AG10803 (cell line): ENCODE results near the gene OR51Q1.

Experiments
- DNase-seq: peaks from one replicate; pipeline ENCODE4 v3.0.0; 2010; ENCODE audit warnings: low read depth
- H3K4me3 ChIP-seq: 2 replicates; pipeline ENCODE4 v1.5.1; 2011; ENCODE audit warnings: mild to moderate bottlenecking, low read length, control low read depth
- TF ChIP-seq, protein P1 (sequence below): conservative IDR thresholded peaks from 2 replicates; pipeline ENCODE4 v1.5.1; 2011; ENCODE audit warnings: mild to moderate bottlenecking, low read length, control low read depth, inconsistent platforms

Gene OR51Q1

DNA sequence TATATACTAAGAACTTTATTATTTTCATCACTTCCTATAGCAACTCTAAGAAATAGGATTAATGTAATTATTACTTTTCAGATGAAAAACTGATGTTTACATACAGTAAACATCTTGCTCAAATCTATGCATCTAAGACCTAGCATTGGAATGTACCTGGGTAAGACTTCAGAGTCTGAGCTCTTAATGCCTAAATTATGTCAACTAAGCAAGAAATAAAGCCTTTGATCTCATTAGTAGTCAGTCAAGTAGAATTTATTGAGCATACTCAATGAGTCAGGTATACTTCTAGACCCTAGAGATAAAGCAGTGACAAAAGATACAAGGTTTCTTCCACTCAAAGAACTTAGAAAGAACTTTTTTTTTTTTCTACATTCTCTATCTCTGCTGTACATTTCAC lies 16.7 kb upstream of the OR51Q1 start:
- TF ChIP-seq, protein P1, sequence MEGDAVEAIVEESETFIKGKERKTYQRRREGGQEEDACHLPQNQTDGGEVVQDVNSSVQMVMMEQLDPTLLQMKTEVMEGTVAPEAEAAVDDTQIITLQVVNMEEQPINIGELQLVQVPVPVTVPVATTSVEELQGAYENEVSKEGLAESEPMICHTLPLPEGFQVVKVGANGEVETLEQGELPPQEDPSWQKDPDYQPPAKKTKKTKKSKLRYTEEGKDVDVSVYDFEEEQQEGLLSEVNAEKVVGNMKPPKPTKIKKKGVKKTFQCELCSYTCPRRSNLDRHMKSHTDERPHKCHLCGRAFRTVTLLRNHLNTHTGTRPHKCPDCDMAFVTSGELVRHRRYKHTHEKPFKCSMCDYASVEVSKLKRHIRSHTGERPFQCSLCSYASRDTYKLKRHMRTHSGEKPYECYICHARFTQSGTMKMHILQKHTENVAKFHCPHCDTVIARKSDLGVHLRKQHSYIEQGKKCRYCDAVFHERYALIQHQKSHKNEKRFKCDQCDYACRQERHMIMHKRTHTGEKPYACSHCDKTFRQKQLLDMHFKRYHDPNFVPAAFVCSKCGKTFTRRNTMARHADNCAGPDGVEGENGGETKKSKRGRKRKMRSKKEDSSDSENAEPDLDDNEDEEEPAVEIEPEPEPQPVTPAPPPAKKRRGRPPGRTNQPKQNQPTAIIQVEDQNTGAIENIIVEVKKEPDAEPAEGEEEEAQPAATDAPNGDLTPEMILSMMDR = no peak
- H3K4me3 ChIP-seq = no peak overlapping the region
- no peak for DNase-seq

DNA sequence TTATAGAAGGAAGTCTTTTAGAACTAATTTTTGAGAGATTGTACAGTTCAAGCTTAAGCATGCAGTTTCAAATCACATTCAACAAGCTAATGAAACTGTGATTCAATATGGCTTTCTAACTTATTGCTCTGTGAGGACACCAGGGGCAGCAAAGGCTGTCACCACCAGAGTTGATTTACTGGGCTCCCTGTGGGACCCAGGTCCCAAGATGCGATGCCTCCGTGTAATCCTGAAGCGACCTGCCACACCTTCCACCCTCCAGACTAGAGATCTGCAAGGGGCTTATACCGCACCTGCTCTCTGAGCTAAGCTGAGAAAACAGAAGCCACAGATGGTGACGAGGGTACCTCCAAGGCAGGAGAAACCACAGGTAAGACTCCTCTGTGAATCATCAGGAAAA lies 918 bp upstream of the OR51Q1 start:
- TF ChIP-seq, protein P1 = no peak
- H3K4me3 ChIP-seq = no peak overlapping the region
- DNase-seq = no peak

DNA sequence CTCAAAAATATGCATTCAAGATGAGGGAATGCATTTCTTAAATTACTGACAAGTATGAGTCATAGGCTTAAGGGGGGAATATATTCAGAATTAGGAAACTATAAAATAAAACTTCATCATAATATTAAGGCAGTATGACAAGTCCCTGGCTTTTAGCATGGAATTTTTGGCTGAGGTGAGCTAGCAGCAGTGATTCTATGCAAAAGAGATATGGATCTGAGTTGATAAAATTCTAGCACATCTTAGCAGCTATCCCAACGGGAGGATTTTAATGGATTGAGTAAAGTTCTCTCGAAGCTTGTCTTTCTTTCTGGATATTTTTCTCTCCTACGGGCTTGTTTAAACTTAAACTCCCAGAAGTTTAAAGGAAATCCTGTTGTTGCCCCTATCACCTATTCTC lies 1.2 kb downstream of the OR51Q1 start:
- TF ChIP-seq, protein P1 = no peak
- no peak overlapping the region for H3K4me3 ChIP-seq

DNA sequence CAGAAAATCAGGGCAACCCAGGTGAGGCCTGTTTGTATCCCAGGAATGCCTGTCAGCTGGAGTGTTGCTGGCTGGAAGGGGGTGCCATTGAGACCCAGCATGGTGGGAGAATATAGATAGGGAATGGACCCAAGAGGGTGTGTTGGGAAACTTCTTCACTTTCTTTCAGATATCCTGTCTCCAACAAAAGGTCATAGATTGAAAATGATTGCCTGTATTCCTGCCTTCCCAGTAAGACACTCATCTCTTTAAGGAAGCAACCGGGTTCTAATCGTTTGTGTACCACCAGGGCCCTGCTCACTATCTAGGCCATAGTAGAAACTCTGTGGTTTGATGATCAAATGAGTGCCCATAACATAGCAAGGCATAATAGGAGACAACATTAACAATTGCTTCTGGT lies 19.5 kb downstream of the OR51Q1 start, which contains the start of gene OR51I1:
TSS of gene OR51I1 (minus strand) at position 101 of the 400 bp plus-strand sequence. CDS start at position 101, 0 bp downstream.
- DNase-seq = no peak
- H3K4me3 ChIP-seq = no peak within 1 kb of the TSS
- TF ChIP-seq, protein P1 = no peak

More for the DNA sequence above, 1.2 kb downstream of the OR51Q1 start:
- DNase-seq = no peak

DNA sequence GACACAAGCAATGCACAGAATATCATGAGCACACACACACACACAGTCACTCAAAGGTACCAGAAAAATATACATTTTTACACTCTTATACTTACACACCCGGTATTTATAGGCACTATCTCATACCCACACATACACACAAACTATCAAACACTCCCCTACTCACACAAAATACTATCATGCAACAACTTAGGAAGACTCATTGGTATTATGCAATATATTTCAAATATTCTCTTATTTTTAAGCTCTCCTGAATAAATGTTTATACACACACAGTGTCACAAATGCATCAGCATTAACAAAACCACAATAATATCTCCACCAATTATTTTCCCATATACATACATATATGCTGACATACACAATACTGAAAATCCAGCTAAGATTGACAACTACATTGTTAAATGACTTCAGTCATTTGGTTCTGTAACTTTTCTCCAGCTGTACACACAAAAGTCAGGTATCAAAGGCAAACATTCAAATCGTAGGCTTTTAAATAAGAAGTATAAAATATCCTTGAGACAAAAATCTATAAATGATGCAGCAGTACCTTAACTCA lies 22.0 kb downstream of the OR51Q1 start:
- TF ChIP-seq, protein P1 = no peak

GRCh38 chr11:5449023-5449422 lies 27.1 kb downstream of the OR51Q1 start, which contains the start of gene OR51I2:
TSS of gene OR51I2 (plus strand) at chr11:5449323. CDS start at chr11:5453489, 4,166 bp downstream.
- DNase-seq = no peak
- TF ChIP-seq, protein P1 = no peak
- no peak within 1 kb of the TSS for H3K4me3 ChIP-seq

More for the DNA sequence above, 22.0 kb downstream of the OR51Q1 start:
- DNase-seq = no peak
- H3K4me3 ChIP-seq = no peak overlapping the region

DNA sequence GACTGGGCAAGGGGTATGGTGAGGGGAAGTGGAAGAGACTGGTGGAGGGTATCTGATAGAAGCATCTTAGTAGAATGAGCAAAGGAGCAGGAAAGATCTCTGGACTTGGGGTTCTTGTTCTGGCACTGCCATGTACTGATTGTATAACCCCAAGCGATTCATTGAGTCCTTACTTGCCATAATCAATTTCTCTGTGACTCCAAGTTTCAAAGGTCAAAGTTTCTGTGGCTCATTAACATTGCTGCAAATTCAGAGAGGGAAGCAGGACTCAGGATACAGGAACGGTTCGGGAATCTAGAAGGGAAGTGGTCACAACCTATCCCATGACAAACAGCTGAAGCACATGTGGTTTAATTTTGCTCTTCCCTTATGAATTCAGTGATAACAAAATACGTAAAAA lies 27.5 kb downstream of the OR51Q1 start:
- H3K4me3 ChIP-seq = no peak overlapping the region
- DNase-seq = no peak
- TF ChIP-seq, protein P1 = no peak
